ENCODE measurements around the gene COL19A1. TPM values are rescaled to one million over a fixed set of nuclear protein-coding genes. Genes with fewer than 3 reads are reported as not detected.

Gene COL19A1
- total and polyA plus RNA-seq, 2 donors from 2014 or later, result 0.60 to 1.1 TPM

GRCh38 chr6:69948479-69949114 lies 82.2 kb downstream of the COL19A1 start:
- no peaks in the 10 kb centered on the region for H3K36me3 ChIP-seq (ENCODE audit: control insufficient read depth in 2 of 3, insufficient read depth in 3 of 3, low read length in 3 of 3)
- intact Hi-C loops (cut with DNase I), result no loop called here
- H3K27ac ChIP-seq (ENCODE audit: low read depth in 2 of 2, low read length in 2 of 2), result no peak overlapping the region
- no peak for FAIRE-seq
- no peaks in the 10 kb centered on the region for H3K4me1 ChIP-seq (ENCODE audit: control insufficient read depth in 2 of 3, insufficient read depth in 2 of 3, low read depth in 1 of 3, low read length in 3 of 3)
- H3K9ac ChIP-seq (ENCODE audit: low read length in 3 of 3), result no peak overlapping the region
- no peaks in the 10 kb centered on the region for H3K27me3 ChIP-seq (ENCODE audit: control insufficient read depth, insufficient read depth, low read length)
- no peak for DNase-seq
- no peaks in the 10 kb centered on the region for H3K9me3 ChIP-seq (ENCODE audit: control insufficient read depth in 2 of 3, insufficient read depth in 1 of 3, low read length in 3 of 3)
- H3K4me3 ChIP-seq (ENCODE audit: low read length in 3 of 3), result no peak overlapping the region
- no peak for TF ChIP-seq CTCF (IDR thresholded peaks at IDR 0.05; ENCODE audit: borderline replicate concordance, extremely low read depth, insufficient read depth)

GRCh38 chr6:69953491-69953890 lies 87.1 kb downstream of the COL19A1 start:
- no peaks in the 10 kb centered on the region for H3K36me3 ChIP-seq (ENCODE audit: control insufficient read depth in 2 of 3, insufficient read depth in 3 of 3, low read length in 3 of 3)
- H3K4me3 ChIP-seq (ENCODE audit: low read length in 3 of 3), result no peak overlapping the region
- no peak overlapping the region for H3K27ac ChIP-seq (ENCODE audit: low read depth in 2 of 2, low read length in 2 of 2)
- DNase-seq, result no peak
- no peaks in the 10 kb centered on the region for H3K4me1 ChIP-seq (ENCODE audit: control insufficient read depth in 2 of 3, insufficient read depth in 2 of 3, low read depth in 1 of 3, low read length in 3 of 3)
- H3K27me3 ChIP-seq (ENCODE audit: control insufficient read depth, insufficient read depth, low read length), result no peaks in the 10 kb centered on the region
- H3K9me3 ChIP-seq (ENCODE audit: control insufficient read depth in 2 of 3, insufficient read depth in 1 of 3, low read length in 3 of 3), result no peaks in the 10 kb centered on the region
- no peak overlapping the region for H3K9ac ChIP-seq (ENCODE audit: low read length in 3 of 3)
- no peak for TF ChIP-seq CTCF (IDR thresholded peaks at IDR 0.05; ENCODE audit: borderline replicate concordance, extremely low read depth, insufficient read depth)
- intact Hi-C loops (cut with DNase I), result no loop called here
- FAIRE-seq, result no peak

GRCh38 chr6:69954733-69955132 lies 88.4 kb downstream of the COL19A1 start:
- Histone ChIP-seq H3K27me3 (ENCODE audit: control insufficient read depth, insufficient read depth, low read length) (no peaks in the 10 kb centered on the region), H3K27ac (ENCODE audit: low read depth in 2 of 2, low read length in 2 of 2) (no peak overlapping the region), H3K9ac (ENCODE audit: low read length in 3 of 3) (no peak overlapping the region), H3K9me3 (ENCODE audit: control insufficient read depth in 2 of 3, insufficient read depth in 1 of 3, low read length in 3 of 3) (no peaks in the 10 kb centered on the region), H3K4me1 (ENCODE audit: control insufficient read depth in 2 of 3, insufficient read depth in 2 of 3, low read depth in 1 of 3, low read length in 3 of 3) (no peaks in the 10 kb centered on the region), H3K36me3 (ENCODE audit: control insufficient read depth in 2 of 3, insufficient read depth in 3 of 3, low read length in 3 of 3) (no peaks in the 10 kb centered on the region), H3K4me3 (ENCODE audit: low read length in 3 of 3) (no peak overlapping the region)
- no peak for DNase-seq
- intact Hi-C loops (cut with DNase I), result no loop called here
- no peak for FAIRE-seq
- no peak for TF ChIP-seq CTCF (IDR thresholded peaks at IDR 0.05; ENCODE audit: borderline replicate concordance, extremely low read depth, insufficient read depth)
